DND-41 (cell line): ENCODE results near the gene PBX3.

ENCODE experiments used
- CTCF ChIP-seq: IDR thresholded peaks from 2 replicates; pipeline ENCODE4 v1.5.1; 2012; ENCODE audit warnings: borderline replicate concordance, low read length, moderate library complexity, mild to moderate bottlenecking; ENCODE audit not compliant: poor library complexity, severe bottlenecking; ENCODE audit errors: extremely low read depth
- EZH2 ChIP-seq: IDR thresholded peaks from 3 replicates; pipeline ENCODE4 v1.6.1; 2012; ENCODE audit warnings: borderline replicate concordance, low read depth, mild to moderate bottlenecking, moderate library complexity, low read length, inconsistent platforms; ENCODE audit not compliant: severe bottlenecking

DNA sequence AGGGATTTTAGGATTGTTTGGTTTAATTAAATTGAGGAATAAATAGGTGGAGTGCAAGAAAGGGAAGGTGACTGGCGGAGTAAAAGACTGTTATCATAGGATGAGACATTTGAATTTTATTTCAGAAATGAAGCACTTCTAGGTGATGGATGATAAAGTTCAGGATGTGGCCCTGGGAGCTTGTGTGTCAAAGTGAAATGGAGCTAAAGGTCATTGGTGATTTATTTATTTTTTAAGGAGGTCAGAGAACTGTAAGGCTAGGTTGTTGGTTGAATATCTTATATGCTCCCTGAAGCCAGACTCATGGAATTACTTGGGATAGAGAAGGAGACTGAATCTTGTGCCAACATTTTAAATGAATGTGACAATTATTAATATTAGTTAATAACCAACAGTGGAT is 40.5 kb downstream of the PBX3 start:
- TF ChIP-seq CTCF = no peak
- no peak for TF ChIP-seq EZH2
